Smooth muscle cell (in vitro differentiated cells): Measurements from ENCODE around the gene KRT20. TPM values are rescaled to one million over a fixed set of nuclear protein-coding genes. Genes with fewer than 3 reads are reported as not detected.

ENCODE experiments used
- DNase-seq: peaks from one replicate; lab custom pipeline; 2025; ENCODE audit not compliant: unreplicated experiment; lab: John Stamatoyannopoulos, UW
- H2AFZ ChIP-seq: fragments of 200-600 bp; sonication (generic); 2 replicates; pipeline ENCODE4 v1.6.0; 2016; ENCODE audit warnings: antibody characterized with exemption, low read depth, mild to moderate bottlenecking
- H3F3A ChIP-seq: fragments of 200-600 bp; sonication (generic); 2 replicates; pipeline ENCODE4 v1.6.0; 2017; ENCODE audit warnings: antibody characterized with exemption, low read depth
- H3K27ac ChIP-seq: fragments of 200-600 bp; sonication (generic); 2 replicates; pipeline ENCODE4 v1.5.1; 2016; ENCODE audit warnings: low read depth, mild to moderate bottlenecking
- H3K27me3 ChIP-seq: fragments of 200-600 bp; sonication (generic); 2 replicates; pipeline ENCODE4 v1.6.1; 2016; ENCODE audit warnings: low read depth, mild to moderate bottlenecking
- H3K36me3 ChIP-seq: fragments of 200-600 bp; sonication (generic); 2 replicates; pipeline ENCODE4 v1.5.1; 2016; ENCODE audit warnings: low read depth
- H3K4me1 ChIP-seq: fragments of 200-600 bp; sonication (generic); 2 replicates; pipeline ENCODE4 v1.5.1; 2016; ENCODE audit warnings: low read depth
- H3K4me2 ChIP-seq: fragments of 200-600 bp; sonication (generic); 2 replicates; pipeline ENCODE4 v1.6.0; 2016; ENCODE audit warnings: mild to moderate bottlenecking
- H3K4me3 ChIP-seq: fragments of 200-600 bp; sonication (generic); 2 replicates; pipeline ENCODE4 v1.5.1; 2016; ENCODE audit warnings: mild to moderate bottlenecking
- H3K79me2 ChIP-seq: fragments of 200-600 bp; sonication (generic); 2 replicates; pipeline ENCODE4 v1.6.0; 2016; ENCODE audit warnings: low read depth, mild to moderate bottlenecking
- H3K9ac ChIP-seq: fragments of 200-600 bp; sonication (generic); 2 replicates; pipeline ENCODE4 v1.6.0; 2016; ENCODE audit warnings: low read depth
- H3K9me3 ChIP-seq: fragments of 200-600 bp; sonication (generic); replicated peaks from 2 replicates; pipeline ENCODE4 v1.5.1; 2016; ENCODE audit warnings: low read depth
- H4K20me1 ChIP-seq: fragments of 200-600 bp; sonication (generic); 2 replicates; pipeline ENCODE4 v1.6.0; 2016; ENCODE audit warnings: low read depth
- CTCF ChIP-seq: fragments of 200-600 bp; sonication (generic); IDR thresholded peaks from 2 replicates; pipeline ENCODE4 v1.5.1; 2017; ENCODE audit warnings: borderline replicate concordance, mild to moderate bottlenecking, antibody characterized with exemption; ENCODE audit not compliant: insufficient read depth, poor library complexity, severe bottlenecking
- WGBS: methylation state at CpG from one replicate; pipeline ENCODE4 v1.1.7; 2016; ENCODE audit warnings: low lambda C conversion rate; 5-methylcytosine and 5-hydroxymethylcytosine counted together
- polyA plus RNA-seq: library from polyadenylated mRNA; unstranded; fragments of >200 nt; fragmentation: Nextera tagmentation; extraction: Ambion mirVana; gene quantifications from 2 replicates; pipeline ENCODE4 v1.2.1, GENCODE V29; 2016
- total RNA-seq: library from RNA; depleted of rRNA; stranded (reverse); fragments of >200 nt; gene quantifications from 2 replicates; pipeline ENCODE4 v1.2.3, GENCODE V29; 2014

KRT20 gene
- total and polyA plus RNA-seq, 2 experiments from 2014 or later = not detected

DNA sequence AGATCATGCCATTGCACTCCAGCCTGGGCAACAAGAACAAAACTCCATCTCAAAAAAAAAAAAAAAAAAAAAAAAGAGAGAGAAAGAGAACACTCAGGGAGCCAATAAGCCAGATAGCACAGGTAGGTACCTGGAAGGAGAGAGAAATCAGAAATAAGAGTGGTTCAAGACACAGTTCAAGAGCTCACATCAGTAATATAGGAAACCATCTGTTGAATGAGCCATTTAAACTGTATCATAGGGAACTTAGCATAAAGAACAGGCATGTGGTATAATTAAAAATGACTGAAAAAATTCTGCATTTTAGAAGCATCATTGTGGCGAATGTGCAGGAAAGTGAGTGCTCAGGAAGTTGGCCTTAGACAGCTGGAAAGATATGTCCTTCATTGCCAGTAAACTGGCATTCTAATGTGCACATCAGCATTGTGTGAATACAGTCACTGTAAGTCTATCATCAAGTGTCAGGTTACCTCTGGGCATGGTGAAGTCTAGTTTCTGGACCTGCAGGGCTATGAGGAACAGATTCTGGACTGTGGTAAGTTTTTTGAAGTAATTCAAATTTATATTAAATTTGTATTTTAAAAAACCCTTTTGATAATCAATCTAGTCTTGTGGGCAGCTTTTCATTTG lies 38.4 kb downstream of the KRT20 start:
- Histone ChIP-seq H3K36me3 (no peaks in the 10 kb centered on the region), H3K9me3 (no peaks in the 10 kb centered on the region), H3K9ac (no peak overlapping the region), H3K79me2 (no peaks in the 10 kb centered on the region), H4K20me1 (no peaks in the 10 kb centered on the region), H3F3A (no peaks in the 10 kb centered on the region), H3K4me3 (no peak overlapping the region), H2AFZ (no peak overlapping the region), H3K27me3 (peaks cover 61% of the 10 kb centered on the region), H3K4me1 (no peaks in the 10 kb centered on the region), H3K27ac (no peak overlapping the region), H3K4me2 (no peak overlapping the region)
- 91% methylated on average over 1 of the region's 1 CpG for WGBS
- DNase-seq = no peak
- TF ChIP-seq CTCF = no peak

GRCh38 chr17:40844671-40845107 lies 40.4 kb downstream of the KRT20 start:
- Histone ChIP-seq H3F3A (no peaks in the 10 kb centered on the region), H3K4me3 (no peak overlapping the region), H3K4me2 (no peak overlapping the region), H3K9ac (no peak overlapping the region), H3K4me1 (no peaks in the 10 kb centered on the region), H2AFZ (no peak overlapping the region), H3K9me3 (no peaks in the 10 kb centered on the region), H3K27ac (no peak overlapping the region), H3K27me3 (peaks cover 71% of the 10 kb centered on the region), H3K36me3 (no peaks in the 10 kb centered on the region), H4K20me1 (no peaks in the 10 kb centered on the region), H3K79me2 (no peaks in the 10 kb centered on the region)
- WGBS = 92% methylated on average over 4 of the region's 4 CpGs
- no peak for DNase-seq
- TF ChIP-seq CTCF = no peak

DNA sequence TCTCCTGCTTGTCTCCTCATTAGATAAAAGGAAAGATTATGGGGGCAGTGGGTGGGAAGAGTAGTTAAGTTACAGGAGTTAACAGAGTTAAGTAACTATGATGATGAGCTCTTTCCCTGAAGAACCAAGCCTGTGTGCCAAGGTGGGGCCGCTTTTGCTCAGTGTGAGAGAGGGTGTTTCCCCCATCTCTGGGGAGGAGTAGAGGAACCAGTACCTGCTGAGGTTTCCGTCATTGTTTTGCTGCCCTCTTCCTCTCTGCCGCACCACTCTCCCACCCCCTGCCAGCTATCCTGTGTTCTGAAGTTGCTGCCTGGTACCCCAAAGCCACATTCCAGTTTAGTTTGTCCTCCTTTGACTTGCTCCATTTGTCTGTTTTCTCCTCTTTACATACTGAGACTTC lies 41.8 kb downstream of the KRT20 start:
- WGBS = 56% methylated on average over 3 of the region's 3 CpGs
- TF ChIP-seq CTCF = no peak

DNA sequence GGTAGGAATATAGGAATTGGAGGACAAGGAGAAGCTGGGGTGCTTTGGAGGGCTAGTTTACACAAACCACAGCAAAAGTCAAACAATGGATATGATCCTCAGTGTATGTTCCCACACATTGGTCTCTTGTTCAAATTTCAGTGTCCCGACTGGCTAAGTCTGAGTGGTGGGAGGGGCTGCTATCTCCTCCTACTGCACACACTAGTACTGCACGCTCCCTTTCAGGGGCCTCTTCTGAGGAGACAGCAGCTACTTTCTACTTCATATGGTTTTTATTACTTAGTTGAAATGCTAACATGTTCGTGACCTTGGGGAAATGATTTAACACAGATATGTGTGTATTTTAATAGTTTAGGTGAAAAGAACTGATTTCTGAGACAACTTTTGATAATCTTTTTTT lies 43.8 kb downstream of the KRT20 start:
- Histone ChIP-seq H3K4me1 (no peaks in the 10 kb centered on the region), H3K36me3 (no peaks in the 10 kb centered on the region), H3K79me2 (no peaks in the 10 kb centered on the region), H3K27me3 (peaks cover 65% of the 10 kb centered on the region), H3K27ac (no peak overlapping the region), H3K4me2 (no peak overlapping the region), H4K20me1 (no peaks in the 10 kb centered on the region), H3K9ac (no peak overlapping the region), H3F3A (no peaks in the 10 kb centered on the region), H3K4me3 (no peak overlapping the region), H2AFZ (no peak overlapping the region), H3K9me3 (no peaks in the 10 kb centered on the region)
- no peak for DNase-seq
- WGBS = 71% methylated on average over 3 of the region's 3 CpGs
- no peak for TF ChIP-seq CTCF

More for the DNA sequence above, 41.8 kb downstream of the KRT20 start:
- H4K20me1 ChIP-seq = no peaks in the 10 kb centered on the region
- no peak overlapping the region for H2AFZ ChIP-seq
- H3K27ac ChIP-seq = no peak overlapping the region
- H3K4me2 ChIP-seq = no peak overlapping the region
- no peaks in the 10 kb centered on the region for H3K36me3 ChIP-seq
- no peak overlapping the region for H3K4me3 ChIP-seq
- no peaks in the 10 kb centered on the region for H3K79me2 ChIP-seq
- H3K9ac ChIP-seq = no peak overlapping the region
- DNase-seq = no peak
- H3K9me3 ChIP-seq = no peaks in the 10 kb centered on the region
- no peaks in the 10 kb centered on the region for H3K4me1 ChIP-seq
- H3K27me3 ChIP-seq = peaks cover 80% of the 10 kb centered on the region
- H3F3A ChIP-seq = no peaks in the 10 kb centered on the region
